Loucy (cell line): ENCODE measurements around the gene MICAL3.

Experiments
- CTCF ChIP-seq: fragments of 200-600 bp; sonication (generic); conservative IDR thresholded peaks from 2 replicates; pipeline ENCODE4 v1.5.1; 2014; ENCODE audit warnings: mild to moderate bottlenecking, antibody characterized with exemption, low read length
- EZH2phosphoT487 ChIP-seq: fragments of 200-600 bp; IDR thresholded peaks from 2 replicates; pipeline ENCODE4 v1.6.1; 2018; ENCODE audit warnings: antibody characterized with exemption, mild to moderate bottlenecking, moderate library complexity, borderline replicate concordance

GRCh38 chr22:17984114-17984513 lies 40.2 kb downstream of the MICAL3 start:
- TF ChIP-seq CTCF (no peak), EZH2phosphoT487 (no peak)
